B cell (primary cell): ENCODE measurements around the gene GPRC6A.

Experiments used
- EZH2 ChIP-seq: IDR thresholded peaks from 2 replicates; pipeline ENCODE4 v1.6.1; 2012; ENCODE audit warnings: borderline replicate concordance, low read depth, mild to moderate bottlenecking, moderate library complexity, low read length; ENCODE audit not compliant: insufficient read depth, poor library complexity, severe bottlenecking
- TF ChIP-seq, protein P1 (sequence below): fragments of 200-600 bp; IDR thresholded peaks from one replicate; pipeline ENCODE4 v1.8.0; 2022; ENCODE audit warnings: antibody characterized with exemption, mild to moderate bottlenecking

DNA sequence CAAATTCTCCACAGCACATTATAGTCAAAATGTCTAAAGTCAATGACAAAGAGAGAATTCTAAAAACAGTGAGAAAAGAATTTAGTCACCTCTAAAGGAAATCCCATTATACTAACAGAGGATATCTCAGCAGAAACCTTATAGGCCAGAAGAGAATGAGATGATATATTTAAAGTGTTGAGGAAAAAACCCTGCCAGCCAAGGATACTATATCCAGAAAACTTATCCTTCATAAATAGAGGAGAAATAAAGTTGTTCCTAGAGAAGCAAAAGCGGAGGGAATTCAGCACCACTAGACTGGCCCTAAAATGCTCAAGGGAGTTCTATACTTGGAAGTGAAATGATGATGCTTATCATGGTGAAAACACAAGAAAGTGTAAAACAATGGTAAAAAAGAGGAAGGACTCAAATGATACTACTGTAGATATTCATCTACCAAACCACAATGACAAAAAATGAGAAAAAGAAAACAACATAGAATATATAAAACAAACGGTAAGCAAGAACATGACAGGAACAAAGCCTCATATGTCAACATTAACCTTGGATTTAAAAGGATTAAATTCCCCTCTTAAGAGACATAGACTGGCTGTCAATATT is 16.7 kb downstream of the GPRC6A start:
- TF ChIP-seq, protein P1, sequence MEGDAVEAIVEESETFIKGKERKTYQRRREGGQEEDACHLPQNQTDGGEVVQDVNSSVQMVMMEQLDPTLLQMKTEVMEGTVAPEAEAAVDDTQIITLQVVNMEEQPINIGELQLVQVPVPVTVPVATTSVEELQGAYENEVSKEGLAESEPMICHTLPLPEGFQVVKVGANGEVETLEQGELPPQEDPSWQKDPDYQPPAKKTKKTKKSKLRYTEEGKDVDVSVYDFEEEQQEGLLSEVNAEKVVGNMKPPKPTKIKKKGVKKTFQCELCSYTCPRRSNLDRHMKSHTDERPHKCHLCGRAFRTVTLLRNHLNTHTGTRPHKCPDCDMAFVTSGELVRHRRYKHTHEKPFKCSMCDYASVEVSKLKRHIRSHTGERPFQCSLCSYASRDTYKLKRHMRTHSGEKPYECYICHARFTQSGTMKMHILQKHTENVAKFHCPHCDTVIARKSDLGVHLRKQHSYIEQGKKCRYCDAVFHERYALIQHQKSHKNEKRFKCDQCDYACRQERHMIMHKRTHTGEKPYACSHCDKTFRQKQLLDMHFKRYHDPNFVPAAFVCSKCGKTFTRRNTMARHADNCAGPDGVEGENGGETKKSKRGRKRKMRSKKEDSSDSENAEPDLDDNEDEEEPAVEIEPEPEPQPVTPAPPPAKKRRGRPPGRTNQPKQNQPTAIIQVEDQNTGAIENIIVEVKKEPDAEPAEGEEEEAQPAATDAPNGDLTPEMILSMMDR = no peak
- no peak for TF ChIP-seq EZH2
